ENCODE measurements around the gene DOK6. TPM values are rescaled to one million over a fixed set of nuclear protein-coding genes. Genes with fewer than 3 reads are reported as not detected.

DOK6 gene
- total and polyA plus RNA-seq, 11 donors: 0.46 to 9.7 (median 2.9) TPM

GRCh38 chr18:69718912-69719547, 318.3 kb downstream of the DOK6 start:
- TF ChIP-seq POLR2A (IDR thresholded peaks at IDR 0.05) (no peak), CTCF (IDR thresholded peaks at IDR 0.05) (no peak)
- Histone ChIP-seq H3K27ac (no peak overlapping the region), H3K36me3 (no peaks in the 10 kb centered on the region), H3K27me3 (no peaks in the 10 kb centered on the region), H3K9me3 (peaks cover 0 to 34% (median 21%) of the 10 kb centered on the region in 12 donors), H3K4me1 (peaks cover 0 to 4% (median 0%) of the 10 kb centered on the region in 12 donors), H3K4me3 (no peak overlapping the region)
- no peak for DNase-seq
- intact Hi-C loops (cut with DNase I): no loop called here
- ATAC-seq: no peak
- WGBS, 4 donors: 79 to 86% (median 84%) methylated on average over 1 of the region's 1 CpG

GRCh38 chr18:69720422-69720821, 319.7 kb downstream of the DOK6 start:
- TF ChIP-seq POLR2A (IDR thresholded peaks at IDR 0.05) (no peak), CTCF (IDR thresholded peaks at IDR 0.05) (no peak)
- H3K36me3 ChIP-seq: no peaks in the 10 kb centered on the region
- H3K27me3 ChIP-seq: no peaks in the 10 kb centered on the region
- no peak for DNase-seq
- no peak overlapping the region for H3K4me3 ChIP-seq
- WGBS, 4 donors: 67 to 74% (median 72%) methylated on average over 4 of the region's 4 CpGs
- intact Hi-C loops (cut with DNase I): loop anchor here in 1 of 10 donors (10.0 kb wide), 1 partner anchor 64 kb away; no protein-coding TSS in a partner anchor
- H3K4me1 ChIP-seq: peaks cover 0 to 4% (median 0%) of the 10 kb centered on the region in 12 donors
- peaks cover 0 to 34% (median 21%) of the 10 kb centered on the region in 12 donors for H3K9me3 ChIP-seq
- H3K27ac ChIP-seq: no peak overlapping the region
- no peak for ATAC-seq

GRCh38 chr18:69723434-69723833, 322.7 kb downstream of the DOK6 start:
- DNase-seq: no peak
- no peaks in the 10 kb centered on the region for H3K27me3 ChIP-seq
- no peak for TF ChIP-seq CTCF (IDR thresholded peaks at IDR 0.05)
- TF ChIP-seq POLR2A (IDR thresholded peaks at IDR 0.05): no peak
- ATAC-seq: no peak
- 50 to 70% (median 59%) methylated on average over 3 of the region's 3 CpGs for WGBS, 4 donors
- no peaks in the 10 kb centered on the region for H3K36me3 ChIP-seq
- peaks cover 0 to 4% (median 0%) of the 10 kb centered on the region in 12 donors for H3K4me1 ChIP-seq
- H3K9me3 ChIP-seq: peaks cover 0 to 18% (median 11%) of the 10 kb centered on the region in 12 donors
- no peak overlapping the region for H3K4me3 ChIP-seq
- no peak overlapping the region for H3K27ac ChIP-seq
- intact Hi-C loops (cut with DNase I): loop anchor here in 1 of 10 donors (10.0 kb wide), 1 partner anchor 61 kb away; no protein-coding TSS in a partner anchor

- DNase-seq (no peak), ATAC-seq (no peak)
- Histone ChIP-seq H3K4me3 (no peak overlapping the region), H3K27ac (no peak overlapping the region), H3K36me3 (no peaks in the 10 kb centered on the region), H3K4me1 (peaks cover 0 to 4% (median 0%) of the 10 kb centered on the region in 12 donors), H3K27me3 (no peaks in the 10 kb centered on the region), H3K9me3 (peaks cover 0 to 2% (median 0%) of the 10 kb centered on the region in 12 donors)
- intact Hi-C loops (cut with DNase I): loop anchor here in 1 of 10 donors (10.0 kb wide), 1 partner anchor 60 kb away; no protein-coding TSS in a partner anchor
- WGBS, 4 donors: 91 to 95% (median 94%) methylated on average over 8 of the region's 8 CpGs
- no peak for TF ChIP-seq CTCF (IDR thresholded peaks at IDR 0.05)
- no peak for TF ChIP-seq POLR2A (IDR thresholded peaks at IDR 0.05)
These were observed 324.3 kb downstream of the DOK6 start for GRCh38 chr18:69725009-69725408.
